HepG2 (cell line): ENCODE results near the gene ZC2HC1B.

ENCODE experiments used
- ARHGAP35 ChIP-seq: sonication (generic); formaldehyde crosslinking; IDR thresholded peaks from 2 replicates; pipeline ENCODE4 v1.9.0; 2022; ENCODE audit warnings: mild to moderate bottlenecking, inconsistent platforms, moderate library complexity, missing genetic modification reagents, borderline replicate concordance
- CEBPB ChIP-seq: IDR thresholded peaks from 2 replicates; pipeline ENCODE4 v1.6.1; 2011; ENCODE audit warnings: low read depth, low read length, improper control_type of control experiment, borderline replicate concordance
- RXRA ChIP-seq: sonication (generic); formaldehyde crosslinking; IDR thresholded peaks from 2 replicates; pipeline ENCODE4 v1.5.1; 2020; ENCODE audit warnings: missing genetic modification reagents
- U2AF2 ChIP-seq: fragments of 200-400 bp; formaldehyde crosslinking; IDR thresholded peaks from 2 replicates; pipeline ENCODE4 v1.6.1; 2017; ENCODE audit warnings: low read depth, mild to moderate bottlenecking, low read length
- XBP1 ChIP-seq: sonication (generic); formaldehyde crosslinking; IDR thresholded peaks from 2 replicates; pipeline ENCODE4 v1.5.0; 2020; ENCODE audit warnings: missing genetic modification reagents
- ZFX ChIP-seq: sonication (generic); formaldehyde crosslinking; IDR thresholded peaks from 2 replicates; pipeline ENCODE4 v1.4.0; 2020; ENCODE audit warnings: mild to moderate bottlenecking, low read depth, missing genetic modification reagents, moderate library complexity
- ZKSCAN8 ChIP-seq: IDR thresholded peaks from 2 replicates; pipeline ENCODE4 v1.6.1; 2016; ENCODE audit warnings: borderline replicate concordance, missing genetic modification reagents, missing compliant biosample characterization
- ZNF432 ChIP-seq: sonication (generic); formaldehyde crosslinking; IDR thresholded peaks from 2 replicates; pipeline ENCODE4 v1.5.0; 2020; ENCODE audit warnings: missing genetic modification reagents, mild to moderate bottlenecking, borderline replicate concordance
- ZNF768 ChIP-seq: sonication (generic); formaldehyde crosslinking; IDR thresholded peaks from 2 replicates; pipeline ENCODE4 v1.4.0; 2020; ENCODE audit warnings: missing genetic modification reagents
- TF ChIP-seq, protein P1 (sequence below): sonication (generic); formaldehyde crosslinking; IDR thresholded peaks from 2 replicates; pipeline ENCODE4 v1.4.0; 2020; ENCODE audit warnings: low read depth, missing genetic modification reagents
- TF ChIP-seq, protein P2 (sequence below): sonication (generic); formaldehyde crosslinking; IDR thresholded peaks from 2 replicates; pipeline ENCODE4 v1.4.0; 2020; ENCODE audit warnings: missing genetic modification reagents

GRCh38 chr6:143880412-143880811, 16.1 kb downstream of the ZC2HC1B start:
- TF ChIP-seq, protein P1, sequence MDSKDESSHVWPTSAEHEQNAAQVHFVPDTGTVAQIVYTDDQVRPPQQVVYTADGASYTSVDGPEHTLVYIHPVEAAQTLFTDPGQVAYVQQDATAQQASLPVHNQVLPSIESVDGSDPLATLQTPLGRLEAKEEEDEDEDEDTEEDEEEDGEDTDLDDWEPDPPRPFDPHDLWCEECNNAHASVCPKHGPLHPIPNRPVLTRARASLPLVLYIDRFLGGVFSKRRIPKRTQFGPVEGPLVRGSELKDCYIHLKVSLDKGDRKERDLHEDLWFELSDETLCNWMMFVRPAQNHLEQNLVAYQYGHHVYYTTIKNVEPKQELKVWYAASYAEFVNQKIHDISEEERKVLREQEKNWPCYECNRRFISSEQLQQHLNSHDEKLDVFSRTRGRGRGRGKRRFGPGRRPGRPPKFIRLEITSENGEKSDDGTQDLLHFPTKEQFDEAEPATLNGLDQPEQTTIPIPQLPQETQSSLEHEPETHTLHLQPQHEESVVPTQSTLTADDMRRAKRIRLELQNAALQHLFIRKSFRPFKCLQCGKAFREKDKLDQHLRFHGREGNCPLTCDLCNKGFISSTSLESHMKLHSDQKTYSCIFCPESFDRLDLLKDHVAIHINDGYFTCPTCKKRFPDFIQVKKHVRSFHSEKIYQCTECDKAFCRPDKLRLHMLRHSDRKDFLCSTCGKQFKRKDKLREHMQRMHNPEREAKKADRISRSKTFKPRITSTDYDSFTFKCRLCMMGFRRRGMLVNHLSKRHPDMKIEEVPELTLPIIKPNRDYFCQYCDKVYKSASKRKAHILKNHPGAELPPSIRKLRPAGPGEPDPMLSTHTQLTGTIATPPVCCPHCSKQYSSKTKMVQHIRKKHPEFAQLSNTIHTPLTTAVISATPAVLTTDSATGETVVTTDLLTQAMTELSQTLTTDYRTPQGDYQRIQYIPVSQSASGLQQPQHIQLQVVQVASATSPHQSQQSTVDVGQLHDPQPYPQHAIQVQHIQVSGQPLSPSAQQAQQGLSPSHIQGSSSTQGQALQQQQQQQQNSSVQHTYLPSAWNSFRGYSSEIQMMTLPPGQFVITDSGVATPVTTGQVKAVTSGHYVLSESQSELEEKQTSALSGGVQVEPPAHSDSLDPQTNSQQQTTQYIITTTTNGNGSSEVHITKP (CRISPR knock-in tag): no peak
- TF ChIP-seq ZKSCAN8 (CRISPR knock-in tag) (no peak), ZNF432 (CRISPR knock-in tag) (no peak), ZFX (CRISPR knock-in tag) (no peak), CEBPB (no peak), XBP1 (CRISPR knock-in tag) (no peak), U2AF2 (no peak), ARHGAP35 (CRISPR knock-in tag) (no peak), RXRA (CRISPR knock-in tag) (no peak), ZNF768 (CRISPR knock-in tag) (no peak)
- TF ChIP-seq, protein P2, sequence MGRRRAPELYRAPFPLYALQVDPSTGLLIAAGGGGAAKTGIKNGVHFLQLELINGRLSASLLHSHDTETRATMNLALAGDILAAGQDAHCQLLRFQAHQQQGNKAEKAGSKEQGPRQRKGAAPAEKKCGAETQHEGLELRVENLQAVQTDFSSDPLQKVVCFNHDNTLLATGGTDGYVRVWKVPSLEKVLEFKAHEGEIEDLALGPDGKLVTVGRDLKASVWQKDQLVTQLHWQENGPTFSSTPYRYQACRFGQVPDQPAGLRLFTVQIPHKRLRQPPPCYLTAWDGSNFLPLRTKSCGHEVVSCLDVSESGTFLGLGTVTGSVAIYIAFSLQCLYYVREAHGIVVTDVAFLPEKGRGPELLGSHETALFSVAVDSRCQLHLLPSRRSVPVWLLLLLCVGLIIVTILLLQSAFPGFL: no peak
